ENCODE results near the gene CREBRF.
"Not testable (repeated sequence)": the region's sequence is repeated elsewhere in the genome, so short reads cannot be mapped to it uniquely, and the experiment has no call there.

CREBRF gene

DNA sequence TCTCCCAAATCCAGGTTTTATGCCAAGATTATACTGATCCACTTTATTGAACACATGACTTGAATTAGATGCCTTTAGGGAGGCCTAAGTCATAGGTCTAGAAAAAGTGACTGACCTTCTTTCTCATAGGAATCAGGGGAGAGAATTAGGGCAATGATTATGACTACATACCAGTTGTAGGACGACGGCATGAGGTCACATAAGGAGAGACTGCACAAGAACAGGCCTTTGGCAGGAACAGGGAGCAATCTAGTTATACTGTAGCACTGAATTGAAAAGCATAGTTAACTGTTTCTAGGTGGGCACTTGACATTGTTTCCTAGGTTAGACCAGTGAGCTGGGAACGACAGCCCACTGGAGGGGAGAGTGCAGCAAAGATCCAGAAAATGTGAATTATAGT is 22.7 kb downstream of the CREBRF start:
- no peak for DNase-seq (ENCODE audit: low spot score)

DNA sequence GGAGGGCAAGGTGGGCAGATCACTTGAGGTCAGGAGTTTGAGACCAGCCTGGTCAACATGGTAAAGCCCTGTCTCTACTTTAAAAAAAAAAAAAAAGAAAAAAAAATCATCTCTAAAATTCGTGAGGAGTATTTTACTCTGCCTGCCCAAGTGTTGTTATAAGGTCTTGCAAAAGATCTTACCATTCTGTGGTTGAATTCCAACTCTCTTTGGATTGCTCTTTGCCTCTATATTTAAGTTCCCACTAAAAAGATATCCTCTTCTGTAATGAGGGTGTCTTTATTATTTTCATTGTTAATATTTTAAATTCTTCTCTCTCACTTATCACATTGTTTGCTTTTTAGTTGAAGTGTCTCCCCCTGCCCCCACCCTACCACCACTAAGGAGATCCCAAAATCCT is 33.4 kb downstream of the CREBRF start:
- no peak for DNase-seq (ENCODE audit: low spot score)

DNA sequence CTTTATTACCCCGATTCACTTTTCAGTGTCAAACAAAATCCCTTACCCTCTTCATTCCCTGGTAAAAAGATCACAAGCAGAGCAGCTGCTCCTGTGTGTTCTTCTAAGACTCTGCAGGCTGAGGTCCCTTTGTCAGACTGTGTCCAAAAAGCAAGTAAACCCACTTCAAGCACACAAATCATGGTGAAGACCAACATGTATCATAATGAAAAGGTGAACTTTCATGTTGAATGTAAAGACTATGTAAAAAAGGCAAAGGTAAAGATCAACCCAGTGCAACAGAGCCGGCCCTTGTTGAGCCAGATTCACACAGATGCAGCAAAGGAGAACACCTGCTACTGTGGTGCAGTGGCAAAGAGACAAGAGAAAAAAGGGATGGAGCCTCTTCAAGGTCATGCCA is 34.5 kb downstream of the CREBRF start:
- no peak for DNase-seq (ENCODE audit: low spot score)

DNA sequence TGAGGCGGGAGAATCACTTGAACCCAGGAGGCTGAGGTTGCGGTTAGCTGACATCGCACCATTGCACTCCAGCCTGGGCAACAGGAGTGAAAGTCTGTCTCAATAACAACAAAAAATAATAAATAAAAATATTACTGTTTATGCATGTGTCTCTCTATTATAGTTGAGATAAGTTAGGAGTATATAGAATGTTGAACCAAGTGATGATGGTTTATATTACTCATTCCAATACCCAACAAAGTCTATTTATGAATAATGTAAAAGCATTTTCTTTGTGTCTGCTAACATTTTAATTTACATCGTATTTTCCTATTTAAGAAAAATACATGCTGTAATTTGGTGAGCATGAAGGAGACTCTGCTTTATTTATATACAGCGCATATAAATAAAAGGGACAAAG is 35.8 kb downstream of the CREBRF start:
- no peak for DNase-seq (ENCODE audit: low spot score)

DNA sequence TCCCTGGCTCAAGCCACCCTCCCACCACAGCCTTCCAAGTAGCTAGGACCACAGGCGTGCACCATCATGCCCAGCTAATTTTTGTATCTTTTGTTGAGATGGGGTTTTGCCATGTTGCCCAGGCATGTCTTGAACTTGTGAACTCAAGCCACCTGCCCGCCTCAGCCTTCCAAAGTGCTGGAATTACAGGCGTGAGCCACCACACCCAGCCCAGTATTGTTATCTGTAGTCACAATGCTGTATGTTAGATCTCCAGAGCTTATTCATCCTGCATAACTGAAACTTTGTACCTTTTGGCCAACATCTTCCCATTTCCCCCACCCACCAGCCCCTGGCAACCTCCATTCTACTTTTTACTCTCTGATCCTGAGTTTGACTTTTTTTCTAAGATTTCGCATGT is 37.5 kb downstream of the CREBRF start:
- no peak for DNase-seq (ENCODE audit: low spot score)

DNA sequence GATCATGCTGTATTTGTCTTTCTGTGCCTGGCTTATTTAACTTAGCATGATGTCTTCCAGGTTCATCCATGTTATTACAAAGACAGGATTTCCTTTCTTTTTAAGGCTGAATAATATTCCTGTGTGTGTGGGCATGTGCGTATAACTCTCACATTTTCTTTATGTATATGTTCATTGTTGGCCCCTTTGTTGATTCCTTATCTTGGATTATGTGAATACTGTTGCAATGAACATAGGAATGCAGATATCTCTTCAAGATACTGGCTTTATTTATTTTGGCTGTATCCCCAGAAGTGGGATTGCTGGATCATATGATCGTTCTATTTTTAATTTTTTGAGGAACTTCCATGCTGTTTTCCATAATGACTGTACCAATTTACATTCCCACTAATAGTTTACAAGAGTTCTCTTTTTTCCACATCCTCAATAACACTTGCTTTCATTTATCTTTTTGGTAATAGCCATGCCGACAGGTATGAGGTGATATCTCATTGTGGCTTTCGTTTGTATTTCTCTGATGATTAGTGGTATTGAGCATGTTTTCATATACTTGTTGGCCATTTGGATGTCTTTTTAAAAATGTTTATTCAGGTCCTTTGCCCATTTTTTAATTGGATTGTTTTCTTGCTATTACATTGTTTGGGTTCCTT is 38.0 kb downstream of the CREBRF start:
- no peak for DNase-seq (ENCODE audit: low spot score)

DNA sequence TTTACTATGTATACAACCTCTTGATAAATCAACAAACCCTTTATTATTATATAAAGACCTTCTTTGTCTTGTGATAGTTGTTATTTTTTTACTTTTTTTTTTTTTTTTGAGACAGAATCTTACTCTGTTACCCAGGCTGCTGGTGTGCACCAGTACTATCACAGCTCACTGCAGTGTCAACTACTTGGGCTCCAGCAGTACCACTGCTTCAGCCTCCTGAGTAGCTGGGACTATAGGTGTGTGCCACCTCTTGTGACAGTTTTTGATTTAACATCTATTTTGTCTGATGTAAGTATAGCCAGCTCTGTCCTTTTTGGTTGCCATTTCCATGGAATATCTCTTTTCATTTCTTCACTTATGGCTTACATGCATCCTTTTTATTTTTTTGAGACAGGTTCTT is 42.6 kb downstream of the CREBRF start:
- DNase-seq (ENCODE audit: low spot score), result no peak

DNA sequence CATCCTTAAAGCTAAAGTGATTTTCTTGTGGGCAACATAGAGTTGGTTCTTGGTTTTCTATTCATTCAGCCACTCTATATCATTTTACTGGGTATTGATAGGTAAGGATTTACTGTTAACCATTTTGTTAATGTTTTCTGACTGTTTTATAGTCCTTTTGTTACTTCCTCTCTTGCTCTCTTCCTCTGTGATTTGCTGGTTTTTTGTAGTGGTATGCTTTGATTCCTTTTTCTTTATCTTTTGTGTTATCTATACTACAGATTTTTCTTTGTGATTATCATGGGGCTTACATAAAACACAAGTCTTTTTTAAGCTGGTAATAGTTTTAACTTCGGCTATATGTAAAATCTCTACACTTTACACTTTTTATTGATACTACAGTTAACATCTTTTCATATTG is 43.3 kb downstream of the CREBRF start:
- DNase-seq (ENCODE audit: low spot score), result no peak

DNA sequence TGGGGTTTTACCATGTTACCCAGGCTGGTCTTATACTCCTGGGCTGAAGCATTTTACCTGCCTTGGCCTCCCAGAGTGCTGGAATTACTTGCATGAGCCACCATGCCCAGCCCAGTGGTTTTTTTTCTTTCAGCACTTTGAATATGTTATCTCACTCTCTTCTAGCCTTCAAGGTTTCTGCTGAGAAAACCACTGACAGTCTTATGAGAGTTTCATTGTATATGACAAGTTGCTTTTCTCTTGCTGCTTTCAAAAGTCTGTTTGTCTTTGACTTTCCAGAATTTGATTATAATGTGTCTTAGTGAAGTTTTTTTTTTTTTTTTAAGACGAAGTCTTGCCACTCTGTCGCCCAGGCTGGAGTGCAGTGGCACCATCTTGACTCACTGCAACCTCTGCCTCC is 45.1 kb downstream of the CREBRF start:
- no peak for DNase-seq (ENCODE audit: low spot score)

DNA sequence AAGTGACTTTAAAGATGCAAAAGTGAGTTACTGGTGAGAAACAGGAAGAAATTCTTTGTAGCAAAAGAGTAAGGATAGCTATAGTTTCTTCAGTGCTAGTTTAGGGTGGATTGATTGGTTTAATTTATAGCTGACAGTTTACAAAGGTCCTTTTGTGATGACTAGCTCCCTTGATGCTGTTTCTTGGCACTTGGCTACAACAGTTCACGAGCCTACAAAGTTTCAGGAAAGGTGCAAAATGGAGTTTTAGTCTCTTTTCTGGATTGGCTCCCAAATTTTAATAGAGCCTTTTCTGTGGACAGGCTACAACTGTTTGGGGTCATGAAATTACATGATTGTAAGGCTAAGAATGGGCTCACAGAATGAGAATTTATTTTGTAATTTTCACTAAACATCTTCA is 47.3 kb downstream of the CREBRF start:
- DNase-seq (ENCODE audit: low spot score), result no peak

DNA sequence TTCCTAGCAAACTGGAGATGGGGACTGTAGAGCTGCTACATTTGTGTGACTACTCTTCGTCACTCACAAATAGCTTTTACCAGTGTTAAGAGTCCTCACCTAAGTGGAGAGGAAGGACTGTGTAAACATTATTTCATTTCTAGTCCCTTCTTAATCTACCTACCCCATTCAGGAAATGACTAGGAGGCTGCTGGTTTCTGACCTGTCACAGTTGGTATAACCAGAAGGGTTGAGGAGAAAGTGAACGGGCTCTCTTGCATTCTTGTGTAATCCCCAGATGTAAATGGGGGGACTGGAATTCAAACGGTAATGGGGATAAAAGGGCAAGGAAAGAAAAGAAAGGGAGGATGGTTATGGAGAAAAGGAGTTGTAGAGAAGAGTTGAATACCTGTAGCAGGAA is 52.8 kb downstream of the CREBRF start:
- no peak for DNase-seq (ENCODE audit: low spot score)

DNA sequence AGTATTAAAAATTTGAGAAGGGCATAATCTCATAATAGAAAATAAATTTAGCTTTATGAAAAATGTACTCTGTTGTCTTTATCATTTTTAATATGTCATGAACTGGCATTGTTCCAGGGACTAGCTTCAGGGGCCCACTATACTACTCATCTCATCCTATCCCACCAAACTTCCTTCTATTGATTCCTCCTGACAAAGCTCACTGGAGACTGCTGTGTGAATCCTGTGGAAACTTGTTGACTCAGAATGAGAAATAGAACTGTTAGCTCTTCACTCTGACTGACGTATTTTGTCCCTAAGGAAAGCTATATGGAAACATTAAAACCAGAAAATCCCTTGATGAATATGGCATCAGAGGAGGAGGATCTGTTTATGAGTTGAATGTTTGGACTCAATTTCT is 58.4 kb downstream of the CREBRF start:
- no peak for DNase-seq (ENCODE audit: low spot score)

DNA sequence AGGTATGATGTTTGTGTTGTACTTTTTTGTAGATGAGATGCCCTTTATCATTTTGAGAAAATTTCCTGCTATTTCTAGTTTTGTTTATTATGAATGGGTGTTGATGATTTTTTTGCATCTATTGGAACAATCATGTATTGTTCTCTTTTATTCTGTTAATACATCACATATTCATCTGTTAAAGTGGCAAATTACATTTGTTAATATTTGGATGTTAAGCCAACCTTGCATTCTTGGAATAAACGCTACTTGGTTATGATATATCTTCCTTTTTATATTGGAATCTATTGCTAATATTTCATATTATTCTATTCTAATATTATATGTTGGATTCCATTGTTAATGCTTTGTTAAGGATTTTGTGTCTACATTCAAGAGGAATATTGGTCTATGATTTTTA is 63.6 kb downstream of the CREBRF start:
- no peak for DNase-seq (ENCODE audit: low spot score)

DNA sequence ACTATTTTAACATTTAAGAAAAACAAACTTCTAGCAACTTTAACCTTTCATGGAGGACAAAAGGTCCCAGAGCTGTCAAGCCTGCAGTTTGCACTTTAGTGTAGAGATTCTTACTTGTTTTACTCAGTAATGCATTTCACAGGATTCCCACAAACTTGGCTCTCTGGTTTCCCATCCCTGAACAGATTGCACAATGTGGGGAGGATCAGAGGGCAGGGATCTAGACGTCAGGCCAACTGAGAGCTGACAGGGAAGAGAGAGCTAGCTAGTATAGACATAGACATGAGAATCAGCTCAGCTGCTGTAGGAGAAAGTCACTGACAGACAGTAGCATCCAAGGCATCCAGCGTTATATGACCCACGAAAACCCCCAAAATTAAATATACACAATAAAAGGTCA is 67.3 kb downstream of the CREBRF start:
- no peak for DNase-seq (ENCODE audit: low spot score)

DNA sequence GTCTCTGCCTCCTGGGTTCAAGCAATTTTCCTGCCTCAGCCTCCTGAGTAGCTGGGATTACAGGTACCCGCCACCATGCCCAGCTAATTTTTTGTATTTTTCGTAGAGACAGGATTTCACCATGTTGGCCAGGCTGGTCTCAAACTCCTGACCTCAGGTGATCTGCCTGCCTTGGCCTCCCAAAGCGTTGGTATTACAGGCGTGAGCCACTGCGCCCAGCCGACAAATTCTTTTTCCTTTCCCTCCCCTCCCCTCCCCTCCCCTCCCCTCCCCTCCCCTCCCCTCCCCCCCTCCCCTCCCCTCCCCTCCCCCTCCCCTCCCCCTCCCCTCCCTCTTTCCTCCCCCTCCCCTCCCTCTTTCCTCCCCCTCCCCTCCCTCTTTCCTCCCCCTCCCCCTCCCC is 76.0 kb downstream of the CREBRF start:
- DNase-seq (ENCODE audit: low spot score), result not testable (repeated sequence)

DNA sequence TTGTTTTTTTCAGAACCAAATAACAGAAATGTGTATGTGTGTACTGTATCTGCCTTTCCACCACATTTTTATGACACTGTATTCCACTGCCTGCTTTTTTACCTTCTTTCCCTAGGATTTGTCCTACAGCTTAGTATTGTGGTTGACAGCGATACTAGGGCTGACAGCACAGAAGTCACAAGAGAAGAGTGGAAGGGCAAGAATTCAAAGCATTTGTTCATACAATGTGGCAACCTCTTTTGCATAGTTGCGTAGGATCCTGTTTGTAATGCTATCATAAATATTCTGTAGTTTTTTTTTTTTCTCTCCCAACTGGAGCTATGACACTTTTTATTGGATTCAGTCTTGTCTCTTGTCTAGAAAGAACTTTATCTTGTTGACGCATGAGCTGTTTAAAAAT is 82.6 kb downstream of the CREBRF start:
- no peak for DNase-seq (ENCODE audit: low spot score)

DNA sequence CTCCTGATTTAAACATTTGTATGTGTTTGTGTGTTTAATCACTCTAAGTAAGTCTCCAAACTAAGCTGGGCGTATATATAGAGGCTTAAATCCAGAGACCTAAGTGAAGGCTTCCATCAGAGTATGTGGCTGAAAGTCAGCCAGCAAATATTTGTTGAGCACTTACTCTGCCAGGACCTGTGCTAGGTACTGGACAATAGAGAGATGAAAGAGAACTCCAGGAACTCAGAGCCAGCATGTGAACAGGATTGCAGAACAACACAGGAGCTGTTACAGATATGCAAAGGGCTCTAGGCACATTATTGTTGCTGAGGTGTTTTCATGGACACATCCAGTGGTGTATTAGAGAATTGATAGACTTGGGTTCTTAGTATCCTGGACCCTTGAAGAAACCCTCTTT is 83.5 kb downstream of the CREBRF start:
- no peak for DNase-seq (ENCODE audit: low spot score)

DNA sequence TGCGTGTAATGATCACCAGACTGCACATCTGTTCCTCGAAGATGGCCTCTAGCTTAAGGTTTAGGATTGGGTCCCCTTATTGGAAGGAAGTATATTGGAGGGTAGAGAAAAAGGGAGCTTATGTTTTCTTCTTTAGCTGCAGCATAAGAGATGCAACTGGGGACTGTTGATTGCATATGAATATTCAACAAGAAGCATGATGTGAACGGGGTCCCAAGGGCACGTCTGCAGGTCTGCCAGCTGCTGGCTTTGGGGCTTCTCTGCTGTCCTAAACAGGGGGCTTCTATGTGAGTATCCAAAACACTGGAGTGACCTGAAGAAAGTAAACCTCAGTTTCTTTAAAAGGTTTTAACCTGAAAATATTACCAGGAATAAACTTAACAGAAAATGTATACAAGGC is 84.6 kb downstream of the CREBRF start:
- DNase-seq (ENCODE audit: low spot score), result no peak

DNA sequence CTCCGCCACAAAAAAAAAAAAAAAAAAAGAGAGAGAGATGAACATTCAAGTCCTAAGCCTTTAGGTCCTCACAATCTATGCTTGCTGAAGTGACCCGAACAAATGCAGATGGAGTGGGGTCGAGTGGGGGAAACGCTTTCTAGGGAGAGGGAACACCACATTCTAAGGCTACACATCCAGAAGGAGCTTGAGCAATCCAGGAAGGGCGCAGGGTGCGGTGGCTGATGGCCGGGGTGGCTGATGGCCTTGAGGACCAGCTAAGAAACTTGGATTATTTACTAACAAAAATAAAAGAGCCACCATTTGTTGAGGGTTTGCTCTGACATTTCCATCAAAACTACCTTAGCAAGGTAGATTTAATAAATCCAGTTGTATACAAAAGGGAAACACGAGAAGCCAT is 87.4 kb downstream of the CREBRF start:
- DNase-seq (ENCODE audit: low spot score), result no peak

DNA sequence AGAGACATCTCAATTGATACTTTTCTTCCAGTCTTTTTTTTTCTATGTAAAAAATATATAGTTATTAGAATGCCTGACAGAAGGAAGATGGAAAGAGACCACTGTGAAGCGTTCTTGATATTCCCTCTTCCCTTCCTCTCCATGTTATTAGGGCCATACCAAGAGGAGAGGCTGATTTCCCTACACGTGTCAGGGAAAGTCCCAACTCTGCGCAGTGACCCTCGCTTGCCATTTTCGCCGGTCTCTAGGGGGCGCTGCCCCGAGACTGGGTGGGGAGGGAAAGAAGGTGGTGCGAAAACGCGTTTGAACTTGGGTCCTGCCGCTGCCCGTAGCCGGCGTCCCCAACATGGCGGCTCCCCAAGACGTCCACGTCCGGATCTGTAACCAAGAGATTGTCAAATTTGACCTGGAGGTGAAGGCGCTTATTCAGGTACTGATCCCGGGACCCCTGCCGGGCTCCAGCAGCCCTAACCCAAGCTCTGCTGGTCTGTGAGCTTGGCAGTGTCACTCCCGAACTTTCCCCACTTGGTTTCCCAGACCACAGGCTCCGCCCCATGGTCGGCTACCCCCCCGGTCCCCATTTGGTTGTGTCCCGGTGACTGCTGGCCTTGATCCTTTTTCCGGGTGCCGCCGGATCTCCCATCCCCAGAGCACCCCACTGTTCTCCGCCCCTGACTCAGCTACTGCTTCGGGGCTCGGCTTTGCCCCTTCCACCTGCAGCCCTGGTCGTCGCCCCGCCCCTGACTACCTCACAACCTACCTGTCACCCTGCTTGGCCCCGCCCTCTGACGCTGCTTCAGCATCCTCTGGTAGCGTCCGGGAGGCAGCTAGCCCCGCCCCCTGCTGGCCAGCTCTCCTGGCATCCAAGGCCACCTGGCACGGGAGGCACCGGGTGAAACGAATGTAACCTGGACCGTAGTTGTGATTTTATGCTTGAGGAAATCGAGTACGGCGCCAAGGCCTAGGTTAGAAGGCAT is 88.3 kb downstream of the CREBRF start, which contains the start of gene BNIP1:
BNIP1 (plus strand) TSS at position 332 of the 977 bp plus-strand sequence; CDS start at position 347, 15 bp downstream.
- peak; percentile 90 for DNase-seq (ENCODE audit: low spot score)

DNA sequence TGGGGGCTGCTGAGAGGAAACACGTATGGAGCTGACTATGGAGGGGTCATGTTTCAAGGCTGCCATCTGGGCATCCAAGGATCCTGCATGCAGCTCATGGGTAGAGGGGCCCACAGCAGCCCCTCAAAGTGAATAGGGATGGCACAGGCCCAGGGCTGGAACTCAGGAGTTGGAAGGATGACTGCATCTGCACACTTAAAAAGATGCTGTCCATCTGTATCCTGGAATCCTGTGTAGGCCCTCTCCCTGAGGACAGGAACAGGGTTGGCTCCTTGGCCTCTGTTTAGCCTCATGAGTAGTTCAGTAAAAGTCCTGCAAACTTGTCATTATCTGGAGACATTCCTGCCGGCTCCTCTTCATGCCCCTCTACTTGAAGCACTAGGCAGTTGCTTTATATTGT is 92.2 kb downstream of the CREBRF start:
- no peak for DNase-seq (ENCODE audit: low spot score)

DNA sequence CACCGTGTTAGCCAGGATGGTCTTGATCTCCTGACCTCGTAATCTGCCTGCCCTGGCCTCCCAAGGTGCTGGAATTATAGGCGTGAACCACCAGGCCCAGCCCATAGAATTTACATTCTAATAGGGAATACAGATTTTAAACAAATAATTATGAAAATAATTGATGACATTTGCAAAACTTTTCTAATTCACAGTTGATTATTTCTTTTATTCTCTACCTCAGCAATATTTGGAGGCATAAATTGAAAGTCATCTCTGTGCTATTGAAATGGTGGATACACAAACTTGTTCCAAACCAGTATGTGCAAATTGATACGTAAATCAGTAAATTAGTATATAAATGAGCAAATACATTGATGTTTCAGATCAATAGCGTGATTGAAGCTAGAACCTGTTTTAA is 96.4 kb downstream of the CREBRF start:
- no peak for DNase-seq (ENCODE audit: low spot score)

DNA sequence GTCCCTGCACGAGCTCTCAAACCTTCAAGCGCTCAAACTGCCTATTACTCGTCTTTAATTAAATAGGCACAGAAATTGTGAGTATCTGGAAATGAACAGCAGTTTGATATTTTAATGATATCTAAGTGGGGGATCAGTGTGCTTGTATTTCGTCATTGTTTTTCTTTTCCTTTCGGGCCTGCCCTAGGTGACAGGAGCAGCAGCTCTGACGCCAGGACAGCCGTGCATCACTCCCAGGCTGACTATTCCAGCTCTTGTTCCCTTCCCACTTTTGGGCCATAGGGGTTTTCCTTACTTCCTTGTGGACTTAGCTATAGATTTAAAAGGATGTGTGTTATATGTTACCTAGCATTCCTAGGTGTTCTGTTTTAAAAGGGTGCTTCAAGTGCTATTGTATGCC is 97.7 kb downstream of the CREBRF start:
- no peak for DNase-seq (ENCODE audit: low spot score)

Measured in Ammon's horn (tissue), 1 donor.